Trophoblast cell (in vitro differentiated cells and primary cell): ENCODE measurements around the gene PTPN22.

ENCODE experiments used
- DNase-seq, 2 donors: peaks; one replicate each; pipeline ENCODE4 v3.0.0-alpha.2; 2016
- H2AFZ ChIP-seq: 2 replicates; pipeline ENCODE4 v1.6.1; 2013; ENCODE audit warnings: low read length, moderate library complexity, mild to moderate bottlenecking; ENCODE audit not compliant: insufficient read depth, poor library complexity
- H2AK5ac ChIP-seq: 2 replicates; pipeline ENCODE4 v1.6.1; 2013; ENCODE audit warnings: mild to moderate bottlenecking, low read length
- H2BK120ac ChIP-seq: 2 replicates; pipeline ENCODE4 v1.6.1; 2013; ENCODE audit warnings: low read length, mild to moderate bottlenecking, moderate library complexity; ENCODE audit not compliant: insufficient read depth, poor library complexity
- H2BK12ac ChIP-seq: 2 replicates; pipeline ENCODE4 v1.6.1; 2013; ENCODE audit warnings: mild to moderate bottlenecking, low read length, moderate library complexity
- H2BK5ac ChIP-seq: 2 replicates; pipeline ENCODE4 v1.6.1; 2013; ENCODE audit warnings: low read length, low read depth, moderate library complexity, mild to moderate bottlenecking; ENCODE audit not compliant: poor library complexity
- H3K14ac ChIP-seq: 2 replicates; pipeline ENCODE4 v1.6.1; 2013; ENCODE audit warnings: mild to moderate bottlenecking, low read length
- H3K18ac ChIP-seq: 2 replicates; pipeline ENCODE4 v1.6.1; 2013; ENCODE audit warnings: mild to moderate bottlenecking, low read length
- H3K23ac ChIP-seq: 2 replicates; pipeline ENCODE4 v1.6.1; 2013; ENCODE audit warnings: low read length
- H3K27ac ChIP-seq: 2 replicates; pipeline ENCODE4 v1.5.1; 2013; ENCODE audit warnings: low read depth, mild to moderate bottlenecking, inconsistent platforms, low read length, moderate library complexity
- H3K27me3 ChIP-seq: 2 replicates; pipeline ENCODE4 v1.6.1; 2013; ENCODE audit warnings: inconsistent platforms, mild to moderate bottlenecking, low read length, moderate library complexity; ENCODE audit not compliant: insufficient read depth
- H3K36me3 ChIP-seq, 2 experiments: 1 replicate in 1 of 2; 2 replicates in 1 of 2; pipeline ENCODE4 v1.6.1; 2013; ENCODE audit warnings: low read length in 2 of 2, mild to moderate bottlenecking in 2 of 2, moderate library complexity in 1 of 2; ENCODE audit not compliant: insufficient read depth in 2 of 2, control insufficient read depth in 1 of 2
- H3K4ac ChIP-seq: 2 replicates; pipeline ENCODE4 v1.6.1; 2013; ENCODE audit warnings: low read depth, mild to moderate bottlenecking, low read length, moderate library complexity
- H3K4me1 ChIP-seq, 2 experiments: 1 replicate in 1 of 2; 2 replicates in 1 of 2; pipeline ENCODE4 v1.6.1; 2013; ENCODE audit warnings: low read length in 2 of 2, mild to moderate bottlenecking in 2 of 2, moderate library complexity in 1 of 2; ENCODE audit not compliant: insufficient read depth in 2 of 2, control insufficient read depth in 1 of 2
- H3K4me2 ChIP-seq: 2 replicates; pipeline ENCODE4 v1.6.1; 2013; ENCODE audit warnings: inconsistent platforms, mild to moderate bottlenecking, low read length, moderate library complexity
- H3K4me3 ChIP-seq: 2 replicates; pipeline ENCODE4 v1.5.1; 2013; ENCODE audit warnings: mild to moderate bottlenecking, low read depth, low read length, inconsistent platforms
- H3K79me1 ChIP-seq: one replicate; pipeline ENCODE4 v1.6.1; 2013; ENCODE audit warnings: low read length
- H3K79me2 ChIP-seq: 2 replicates; pipeline ENCODE4 v1.6.1; 2013; ENCODE audit warnings: low read length, mild to moderate bottlenecking; ENCODE audit not compliant: control insufficient read depth, insufficient read depth, poor library complexity
- H3K9ac ChIP-seq: 2 replicates; pipeline ENCODE4 v1.6.1; 2013; ENCODE audit warnings: mild to moderate bottlenecking, low read length
- H3K9me3 ChIP-seq: 2 replicates; pipeline ENCODE4 v1.6.1; 2013; ENCODE audit warnings: low read depth, mild to moderate bottlenecking, control low read depth, inconsistent platforms, low read length; ENCODE audit not compliant: insufficient read depth
- H4K12ac ChIP-seq: 2 replicates; pipeline ENCODE4 v1.6.1; 2013; ENCODE audit warnings: low read depth, mild to moderate bottlenecking, low read length, moderate library complexity
- H4K8ac ChIP-seq: 2 replicates; pipeline ENCODE4 v1.6.1; 2013; ENCODE audit warnings: low read depth, mild to moderate bottlenecking, low read length, moderate library complexity
- H4K91ac ChIP-seq: one replicate; pipeline ENCODE4 v1.6.1; 2013; ENCODE audit warnings: low read depth, mild to moderate bottlenecking, low read length, moderate library complexity
- WGBS: extraction: QIAGEN DNeasy Blood & Tissue Kit; methylation state at CpG from one replicate; pipeline ENCODE4 v1.1.7; 2013; ENCODE audit warnings: missing lambda C conversion rate; ENCODE audit not compliant: insufficient read length, insufficient coverage; ENCODE audit errors: extremely low coverage; 5-methylcytosine and 5-hydroxymethylcytosine counted together

The PTPN22 gene

DNA sequence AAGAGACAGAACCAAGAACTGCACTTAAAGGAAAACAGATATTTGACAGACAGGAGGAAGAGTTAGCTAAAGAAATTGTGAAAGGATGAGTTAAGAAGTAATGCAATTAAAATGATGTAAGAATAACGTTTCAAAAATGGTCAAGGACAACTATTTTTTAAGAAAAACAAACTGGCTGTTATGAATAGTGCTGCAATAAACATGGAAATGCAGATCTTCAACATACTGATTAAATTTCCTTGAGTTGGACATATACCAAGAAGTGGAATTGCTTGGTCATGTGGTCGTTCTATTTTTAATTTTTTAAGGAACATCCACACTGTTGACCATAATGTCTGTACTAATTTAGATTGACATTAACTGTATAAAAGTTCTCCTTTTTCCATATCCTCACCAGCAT, 89.1 kb downstream of the PTPN22 start:
- no peaks in the 10 kb centered on the region for H3K79me2 ChIP-seq
- no peak overlapping the region for H2BK5ac ChIP-seq
- no CpG with 5 or more reads among the region's 2 CpGs for WGBS
- H3K4me2 ChIP-seq: no peak overlapping the region
- no peak overlapping the region for H3K27ac ChIP-seq
- no peak overlapping the region for H3K4me3 ChIP-seq
- no peak overlapping the region for H4K91ac ChIP-seq
- no peak overlapping the region for H3K23ac ChIP-seq
- H3K18ac ChIP-seq: no peak overlapping the region
- DNase-seq: no peak
- no peak overlapping the region for H3K9ac ChIP-seq
- no peaks in the 10 kb centered on the region for H3K27me3 ChIP-seq
- no peak overlapping the region for H4K12ac ChIP-seq
- no peak overlapping the region for H2BK12ac ChIP-seq
- no peak overlapping the region for H3K4ac ChIP-seq
- no peak overlapping the region for H2BK120ac ChIP-seq
- H2AFZ ChIP-seq: no peak overlapping the region
- H3K36me3 ChIP-seq: no peaks in the 10 kb centered on the region
- H4K8ac ChIP-seq: no peak overlapping the region
- H3K79me1 ChIP-seq: no peaks in the 10 kb centered on the region
- no peaks in the 10 kb centered on the region for H3K9me3 ChIP-seq
- H3K14ac ChIP-seq: no peak overlapping the region
- no peak overlapping the region for H2AK5ac ChIP-seq
- peaks cover 0 to 5% of the 10 kb centered on the region in 2 experiments for H3K4me1 ChIP-seq

DNA sequence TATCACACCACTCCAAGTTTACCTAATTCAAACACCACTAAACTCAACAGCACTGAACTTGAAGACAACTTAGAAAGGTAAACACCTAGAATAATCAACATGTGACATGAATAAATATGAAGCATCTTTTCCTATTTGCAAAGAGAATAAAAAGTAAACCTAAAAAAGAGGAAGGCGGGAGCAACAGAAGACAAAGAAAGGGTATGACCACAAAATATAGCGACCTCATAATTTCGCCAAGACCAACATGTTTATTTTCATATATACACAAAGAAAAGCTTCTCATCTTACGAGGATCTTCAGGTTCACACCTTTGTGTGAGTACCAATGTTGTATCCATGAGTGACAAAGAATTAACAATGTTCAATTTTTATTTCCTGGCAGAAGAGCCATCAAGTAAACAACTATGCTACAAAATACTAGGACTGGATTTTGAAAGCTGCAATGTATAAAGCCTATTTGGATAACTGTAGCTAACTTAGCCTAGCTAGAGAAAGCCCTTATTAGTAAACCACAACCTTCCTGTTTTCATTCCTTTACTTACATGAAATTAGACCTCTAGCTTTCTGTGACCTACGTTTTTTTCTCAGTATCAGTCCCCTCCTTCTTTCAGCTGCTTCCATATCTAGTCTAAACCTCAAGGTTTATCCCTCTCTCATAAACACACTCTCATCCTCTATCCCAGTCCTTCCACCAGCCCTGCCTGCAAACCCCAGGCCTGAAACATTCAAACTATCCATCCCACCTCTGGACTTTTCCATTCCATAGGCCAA, 91.0 kb downstream of the PTPN22 start:
- H4K8ac ChIP-seq: no peak overlapping the region
- no peak for DNase-seq
- H3K4me2 ChIP-seq: no peak overlapping the region
- H3K14ac ChIP-seq: no peak overlapping the region
- no peak overlapping the region for H2BK5ac ChIP-seq
- H3K36me3 ChIP-seq: peaks cover 3 to 6% of the 10 kb centered on the region in 2 experiments
- no peaks in the 10 kb centered on the region for H3K79me2 ChIP-seq
- H3K27ac ChIP-seq: no peak overlapping the region
- no peak overlapping the region for H4K12ac ChIP-seq
- no peak overlapping the region for H3K9ac ChIP-seq
- H3K4ac ChIP-seq: no peak overlapping the region
- no peak overlapping the region for H2AK5ac ChIP-seq
- H3K4me3 ChIP-seq: no peak overlapping the region
- H3K79me1 ChIP-seq: no peaks in the 10 kb centered on the region
- no peak overlapping the region for H3K18ac ChIP-seq
- no peak overlapping the region for H2BK120ac ChIP-seq
- H2BK12ac ChIP-seq: no peak overlapping the region
- no peaks in the 10 kb centered on the region for H3K9me3 ChIP-seq
- H3K23ac ChIP-seq: no peak overlapping the region
- no peak overlapping the region for H4K91ac ChIP-seq
- H3K4me1 ChIP-seq: peaks cover 0 to 3% of the 10 kb centered on the region in 2 experiments
- no CpG with 5 or more reads among the region's 5 CpGs for WGBS
- H2AFZ ChIP-seq: no peak overlapping the region
- no peaks in the 10 kb centered on the region for H3K27me3 ChIP-seq

DNA sequence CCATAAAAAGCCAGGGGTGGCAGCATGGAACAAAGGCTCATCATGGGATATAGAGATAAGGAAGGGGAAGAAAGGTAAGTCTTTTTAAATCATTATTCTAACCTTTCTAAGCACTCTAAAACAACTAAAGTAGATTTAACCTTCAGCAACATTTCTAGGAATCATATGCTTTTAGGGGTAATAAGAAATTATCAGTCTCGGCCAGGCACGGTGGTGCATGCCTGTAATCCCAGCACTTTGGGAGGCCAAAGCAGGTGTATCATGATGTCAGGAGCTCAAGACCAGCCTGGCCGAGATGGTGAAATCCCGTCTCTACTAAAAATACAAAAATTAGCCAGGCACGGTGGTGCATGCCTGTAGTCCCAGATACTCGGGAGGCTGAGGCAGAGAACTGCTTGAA, 92.0 kb downstream of the PTPN22 start:
- no peak overlapping the region for H2AFZ ChIP-seq
- no peak for DNase-seq
- H3K27me3 ChIP-seq: no peaks in the 10 kb centered on the region
- H3K27ac ChIP-seq: no peak overlapping the region
- no peak overlapping the region for H2AK5ac ChIP-seq
- no CpG with 5 or more reads among the region's 6 CpGs for WGBS
- H3K9ac ChIP-seq: no peak overlapping the region
- no peak overlapping the region for H3K14ac ChIP-seq
- no peaks in the 10 kb centered on the region for H3K9me3 ChIP-seq
- no peak overlapping the region for H3K4me3 ChIP-seq
- H4K12ac ChIP-seq: no peak overlapping the region
- H4K8ac ChIP-seq: no peak overlapping the region
- no peaks in the 10 kb centered on the region for H3K79me1 ChIP-seq
- H3K79me2 ChIP-seq: no peaks in the 10 kb centered on the region
- no peak overlapping the region for H4K91ac ChIP-seq
- peaks cover 0 to 3% of the 10 kb centered on the region in 2 experiments for H3K4me1 ChIP-seq
- no peak overlapping the region for H2BK12ac ChIP-seq
- H3K23ac ChIP-seq: no peak overlapping the region
- no peak overlapping the region for H2BK5ac ChIP-seq
- H3K4ac ChIP-seq: no peak overlapping the region
- no peak overlapping the region for H3K4me2 ChIP-seq
- H2BK120ac ChIP-seq: no peak overlapping the region
- H3K36me3 ChIP-seq: peaks cover 6 to 7% of the 10 kb centered on the region in 2 experiments
- H3K18ac ChIP-seq: no peak overlapping the region

DNA sequence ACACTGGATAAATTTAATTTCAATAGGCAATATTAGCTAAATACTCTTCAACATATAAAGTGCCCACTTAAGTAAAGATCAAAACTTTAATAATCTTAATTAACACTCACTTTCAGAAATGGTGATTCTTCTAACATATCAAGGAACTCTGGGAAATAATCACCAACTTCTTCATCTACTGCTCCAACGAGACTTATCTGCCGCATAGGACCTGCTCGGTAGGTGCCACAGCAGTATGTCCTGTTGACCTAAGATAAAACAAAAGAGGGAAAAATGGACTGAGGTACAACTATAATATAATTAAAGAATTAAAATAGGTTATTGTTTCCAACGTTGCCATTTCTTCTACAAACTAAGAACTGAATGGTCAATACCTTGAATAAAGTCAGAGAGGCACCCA, 94.0 kb downstream of the PTPN22 start:
- Histone ChIP-seq H3K9me3 (no peaks in the 10 kb centered on the region), H3K14ac (no peak overlapping the region), H4K91ac (no peak overlapping the region), H4K8ac (no peak overlapping the region), H3K36me3 (peaks cover 6 to 8% of the 10 kb centered on the region in 2 experiments), H4K12ac (no peak overlapping the region), H3K27ac (no peak overlapping the region), H2BK12ac (no peak overlapping the region), H3K4ac (no peak overlapping the region), H3K79me1 (no peaks in the 10 kb centered on the region), H3K4me3 (no peak overlapping the region), H3K23ac (no peak overlapping the region), H3K27me3 (no peaks in the 10 kb centered on the region), H3K18ac (no peak overlapping the region), H3K4me2 (no peak overlapping the region), H2BK5ac (no peak overlapping the region), H2AFZ (no peak overlapping the region), H3K79me2 (no peaks in the 10 kb centered on the region), H2AK5ac (no peak overlapping the region), H3K4me1 (no peaks in the 10 kb centered on the region), H3K9ac (no peak overlapping the region), H2BK120ac (no peak overlapping the region)
- no CpG with 5 or more reads among the region's 4 CpGs for WGBS
- DNase-seq: no peak
